ENCODE results near the gene GDPD3. TPM values are rescaled to one million over a fixed set of nuclear protein-coding genes. Genes with fewer than 3 reads are reported as not detected.

GDPD3 gene
- total and polyA plus RNA-seq, 2 of the 13 experiments (the other 11 are each of a cell fraction or from before 2014, with no cell fraction given): 18.7 to 20.6 TPM

DNA sequence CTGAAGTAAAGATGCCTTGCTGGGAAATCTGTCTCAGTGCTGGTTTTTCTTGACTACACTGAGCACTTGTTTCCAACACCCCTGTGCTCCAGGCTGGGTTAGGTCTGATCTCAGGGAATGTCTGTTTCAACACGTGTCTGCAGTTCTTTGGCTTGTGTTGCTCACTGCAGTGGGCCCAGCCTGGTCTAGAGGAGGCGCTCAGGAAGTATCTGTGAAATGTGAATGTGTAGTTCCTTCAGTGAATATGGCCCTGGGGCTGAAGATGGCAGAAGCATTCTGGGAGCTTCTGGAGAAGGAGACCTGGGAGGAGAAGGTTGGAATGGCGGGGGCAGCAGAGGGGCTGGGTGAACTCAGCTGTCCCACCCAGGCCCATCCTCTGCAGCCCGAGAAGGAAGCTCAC, 9.2 kb downstream of the GDPD3 start:
- ChIA-PET CTCF (ENCODE audit: low intra/inter-chr PET ratio, low total read pairs) (no interaction called here), POLR2A (interaction anchor here (1.4 to 1.9 kb wide), 4 partner anchors 8 to 39 kb away, joined by 3 to 5 read pairs (median 4); partner anchors contain the start of genes ALDOA, TBX6 and YPEL3)
- TF ChIP-seq, protein P1, sequence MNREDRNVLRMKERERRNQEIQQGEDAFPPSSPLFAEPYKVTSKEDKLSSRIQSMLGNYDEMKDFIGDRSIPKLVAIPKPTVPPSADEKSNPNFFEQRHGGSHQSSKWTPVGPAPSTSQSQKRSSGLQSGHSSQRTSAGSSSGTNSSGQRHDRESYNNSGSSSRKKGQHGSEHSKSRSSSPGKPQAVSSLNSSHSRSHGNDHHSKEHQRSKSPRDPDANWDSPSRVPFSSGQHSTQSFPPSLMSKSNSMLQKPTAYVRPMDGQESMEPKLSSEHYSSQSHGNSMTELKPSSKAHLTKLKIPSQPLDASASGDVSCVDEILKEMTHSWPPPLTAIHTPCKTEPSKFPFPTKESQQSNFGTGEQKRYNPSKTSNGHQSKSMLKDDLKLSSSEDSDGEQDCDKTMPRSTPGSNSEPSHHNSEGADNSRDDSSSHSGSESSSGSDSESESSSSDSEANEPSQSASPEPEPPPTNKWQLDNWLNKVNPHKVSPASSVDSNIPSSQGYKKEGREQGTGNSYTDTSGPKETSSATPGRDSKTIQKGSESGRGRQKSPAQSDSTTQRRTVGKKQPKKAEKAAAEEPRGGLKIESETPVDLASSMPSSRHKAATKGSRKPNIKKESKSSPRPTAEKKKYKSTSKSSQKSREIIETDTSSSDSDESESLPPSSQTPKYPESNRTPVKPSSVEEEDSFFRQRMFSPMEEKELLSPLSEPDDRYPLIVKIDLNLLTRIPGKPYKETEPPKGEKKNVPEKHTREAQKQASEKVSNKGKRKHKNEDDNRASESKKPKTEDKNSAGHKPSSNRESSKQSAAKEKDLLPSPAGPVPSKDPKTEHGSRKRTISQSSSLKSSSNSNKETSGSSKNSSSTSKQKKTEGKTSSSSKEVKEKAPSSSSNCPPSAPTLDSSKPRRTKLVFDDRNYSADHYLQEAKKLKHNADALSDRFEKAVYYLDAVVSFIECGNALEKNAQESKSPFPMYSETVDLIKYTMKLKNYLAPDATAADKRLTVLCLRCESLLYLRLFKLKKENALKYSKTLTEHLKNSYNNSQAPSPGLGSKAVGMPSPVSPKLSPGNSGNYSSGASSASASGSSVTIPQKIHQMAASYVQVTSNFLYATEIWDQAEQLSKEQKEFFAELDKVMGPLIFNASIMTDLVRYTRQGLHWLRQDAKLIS (CRISPR knock-in tag; IDR thresholded peaks at IDR 0.05): no peak
- TF ChIP-seq ZFX (CRISPR knock-in tag; IDR thresholded peaks at IDR 0.05; ENCODE audit: low read depth) (no peak), SAP130 (CRISPR knock-in tag; IDR thresholded peaks at IDR 0.05; ENCODE audit: low read depth) (no peak), MIER2 (CRISPR knock-in tag; IDR thresholded peaks at IDR 0.05) (no peak), FOXK2 (IDR thresholded peaks at IDR 0.05) (no peak), EP300 (IDR thresholded peaks at IDR 0.05; ENCODE audit: low read depth in 2 of 2, low read length in 2 of 2) (no peak), EP300 (CRISPR knock-in tag; IDR thresholded peaks at IDR 0.05; ENCODE audit: borderline replicate concordance) (no peak), ZNF567 (CRISPR knock-in tag; IDR thresholded peaks at IDR 0.05; ENCODE audit: borderline replicate concordance) (no peak), MED13 (CRISPR knock-in tag; IDR thresholded peaks at IDR 0.05) (no peak), ZBTB3 (CRISPR knock-in tag; IDR thresholded peaks at IDR 0.05; ENCODE audit: borderline replicate concordance, low read depth) (no peak)
- TF ChIP-seq, protein P2, sequence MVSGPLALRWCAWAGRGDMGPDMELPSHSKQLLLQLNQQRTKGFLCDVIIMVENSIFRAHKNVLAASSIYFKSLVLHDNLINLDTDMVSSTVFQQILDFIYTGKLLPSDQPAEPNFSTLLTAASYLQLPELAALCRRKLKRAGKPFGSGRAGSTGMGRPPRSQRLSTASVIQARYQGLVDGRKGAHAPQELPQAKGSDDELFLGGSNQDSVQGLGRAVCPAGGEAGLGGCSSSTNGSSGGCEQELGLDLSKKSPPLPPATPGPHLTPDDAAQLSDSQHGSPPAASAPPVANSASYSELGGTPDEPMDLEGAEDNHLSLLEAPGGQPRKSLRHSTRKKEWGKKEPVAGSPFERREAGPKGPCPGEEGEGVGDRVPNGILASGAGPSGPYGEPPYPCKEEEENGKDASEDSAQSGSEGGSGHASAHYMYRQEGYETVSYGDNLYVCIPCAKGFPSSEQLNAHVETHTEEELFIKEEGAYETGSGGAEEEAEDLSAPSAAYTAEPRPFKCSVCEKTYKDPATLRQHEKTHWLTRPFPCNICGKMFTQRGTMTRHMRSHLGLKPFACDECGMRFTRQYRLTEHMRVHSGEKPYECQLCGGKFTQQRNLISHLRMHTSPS (CRISPR knock-in tag; IDR thresholded peaks at IDR 0.05; ENCODE audit: low read depth): no peak
- TF ChIP-seq, protein P3, sequence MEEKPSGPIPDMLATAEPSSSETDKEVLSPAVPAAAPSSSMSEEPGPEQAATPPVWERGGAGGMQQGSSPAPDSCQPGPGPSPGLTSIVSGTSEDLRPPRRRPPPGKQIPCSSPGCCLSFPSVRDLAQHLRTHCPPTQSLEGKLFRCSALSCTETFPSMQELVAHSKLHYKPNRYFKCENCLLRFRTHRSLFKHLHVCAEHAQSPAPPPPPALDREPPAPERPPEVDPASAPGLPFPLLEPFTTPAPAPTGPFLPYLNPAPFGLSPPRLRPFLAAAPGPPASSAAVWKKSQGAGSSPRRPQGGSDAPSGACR (CRISPR knock-in tag; IDR thresholded peaks at IDR 0.05): no peak
- TF ChIP-seq, protein P4, sequence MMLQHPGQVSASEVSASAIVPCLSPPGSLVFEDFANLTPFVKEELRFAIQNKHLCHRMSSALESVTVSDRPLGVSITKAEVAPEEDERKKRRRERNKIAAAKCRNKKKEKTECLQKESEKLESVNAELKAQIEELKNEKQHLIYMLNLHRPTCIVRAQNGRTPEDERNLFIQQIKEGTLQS (CRISPR knock-in tag; IDR thresholded peaks at IDR 0.05): no peak
- TF ChIP-seq, protein P5, sequence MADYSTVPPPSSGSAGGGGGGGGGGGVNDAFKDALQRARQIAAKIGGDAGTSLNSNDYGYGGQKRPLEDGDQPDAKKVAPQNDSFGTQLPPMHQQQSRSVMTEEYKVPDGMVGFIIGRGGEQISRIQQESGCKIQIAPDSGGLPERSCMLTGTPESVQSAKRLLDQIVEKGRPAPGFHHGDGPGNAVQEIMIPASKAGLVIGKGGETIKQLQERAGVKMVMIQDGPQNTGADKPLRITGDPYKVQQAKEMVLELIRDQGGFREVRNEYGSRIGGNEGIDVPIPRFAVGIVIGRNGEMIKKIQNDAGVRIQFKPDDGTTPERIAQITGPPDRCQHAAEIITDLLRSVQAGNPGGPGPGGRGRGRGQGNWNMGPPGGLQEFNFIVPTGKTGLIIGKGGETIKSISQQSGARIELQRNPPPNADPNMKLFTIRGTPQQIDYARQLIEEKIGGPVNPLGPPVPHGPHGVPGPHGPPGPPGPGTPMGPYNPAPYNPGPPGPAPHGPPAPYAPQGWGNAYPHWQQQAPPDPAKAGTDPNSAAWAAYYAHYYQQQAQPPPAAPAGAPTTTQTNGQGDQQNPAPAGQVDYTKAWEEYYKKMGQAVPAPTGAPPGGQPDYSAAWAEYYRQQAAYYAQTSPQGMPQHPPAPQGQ (CRISPR knock-in tag; IDR thresholded peaks at IDR 0.05; ENCODE audit: borderline replicate concordance): no peak
- H3K4me2 ChIP-seq (ENCODE audit: low read depth, low read length): no peak overlapping the region
- H3K27me3 ChIP-seq (ENCODE audit: control insufficient read depth in 1 of 2, insufficient read depth in 2 of 2, low read length in 2 of 2): no peaks in the 10 kb centered on the region
- H4K20me1 ChIP-seq (ENCODE audit: insufficient read depth, low read length): no peaks in the 10 kb centered on the region
- DNase-seq (ENCODE audit: low spot score) (no peak), FAIRE-seq (no peak), ATAC-seq (no peak)
- no TSS peak for BruUV-seq (replicated peaks)
- H3K79me2 ChIP-seq (ENCODE audit: insufficient read depth, low read length): no peaks in the 10 kb centered on the region
- H3K36me3 ChIP-seq (replicated peaks in 1 of 2; ENCODE audit: control insufficient read depth in 1 of 2, insufficient read depth in 2 of 2, low read length in 2 of 2): peaks cover 0 to 9% of the 10 kb centered on the region in 2 experiments; a peak in 1 of 5 replicates
- in situ Hi-C loops (cut with HindIII; ENCODE audit: extremely low pct_ligation_motif_present, low pct_unique_long_range_greater_than_20kb): no loop called here
- no peak overlapping the region for H2AFZ ChIP-seq (ENCODE audit: low read length)
- H3K4me3 ChIP-seq (replicated peaks in 1 of 3; ENCODE audit: insufficient read depth in 1 of 3, low read depth in 2 of 3, low read length in 3 of 3): no peak overlapping the region
- intact Hi-C loops (cut with micrococcal nuclease; ENCODE audit: unreplicated experiment): no loop called here
- H3K4me1 ChIP-seq (ENCODE audit: insufficient read depth, low read length): peaks cover 15% of the 10 kb centered on the region; the same call in 1 of the 2 replicates
- no peak overlapping the region for H3K27ac ChIP-seq (ENCODE audit: extremely low read length, insufficient read depth, low read length)
- no peaks in the 10 kb centered on the region for H3K9me3 ChIP-seq (ENCODE audit: low read length)
- no peak overlapping the region for H3K9ac ChIP-seq (ENCODE audit: insufficient read depth, low read depth, low read length)
- WGBS (ENCODE audit: low lambda C conversion rate): 95% methylated on average over 4 of the region's 4 CpGs

All from HepG2 (cell line).